GM12878 (cell line): ENCODE measurements around the gene PLVAP. TPM values are rescaled to one million over a fixed set of nuclear protein-coding genes. Genes with fewer than 3 reads are reported as not detected.

Experiments
- ATAC-seq: fragments of 200-7000 bp; cut with Tn5 transposase; 3 replicates; pipeline ENCODE4 v1.9.1; 2020; ENCODE audit warnings: mild to moderate bottlenecking, moderate library complexity
- BruUV-seq: library from RNA; stranded (reverse); fragments of 400-500 nt; replicated peaks from 2 replicates; lab custom pipeline; 2021; lab: Mats Ljungman, UMichigan
- CTCF ChIA-PET: fragments of 300-600 bp; sonication (Branson Sonifier 250); formaldehyde crosslinking; extraction: SDS; loops from one replicate; lab custom pipeline; 2021; ENCODE audit warnings: inconsistent platforms; lab: Yijun Ruan, JAX
- POLR2A ChIA-PET: fragments of 350-600 bp; formaldehyde crosslinking; extraction: SDS; loops from one replicate; lab custom pipeline; 2021; ENCODE audit warnings: inconsistent platforms; lab: Charles Lee
- RAD21 ChIA-PET: fragments of 300-600 bp; sonication (Branson Sonifier 250); formaldehyde crosslinking; loops from one replicate; lab custom pipeline; 2023; ENCODE audit warnings: antibody characterized with exemption; ENCODE audit not compliant: unreplicated experiment; lab: Charles Lee
- SMC1A ChIA-PET: fragments of 300-600 bp; sonication (Branson Sonifier 250); formaldehyde crosslinking; loops from one replicate; lab custom pipeline; 2023; ENCODE audit not compliant: unreplicated experiment, uncharacterized antibody; lab: Charles Lee
- DNase-seq: peaks from one replicate; pipeline ENCODE4 v3.0.0-alpha.2; 2011; ENCODE audit warnings: low read depth, low spot score
- FAIRE-seq: peaks from 3 replicates; lab custom pipeline; 2011; peaks lifted over from hg19 to GRCh38; lab: Jason Lieb, UNC
- H2AFZ ChIP-seq: 2 replicates; pipeline ENCODE4 v1.6.0; 2011; ENCODE audit warnings: low read depth, low read length, control low read depth; ENCODE audit not compliant: control insufficient read depth
- H3K27ac ChIP-seq: 2 replicates; pipeline ENCODE4 v1.5.1; 2011; ENCODE audit warnings: control low read depth; ENCODE audit not compliant: control insufficient read depth, insufficient read depth
- H3K27me3 ChIP-seq, 2 experiments: replicated peaks in 1 of 2; 2 replicates each; pipeline versions ENCODE4 v1.6.0 to v1.6.1; 2011; ENCODE audit warnings: low read length in 1 of 2; ENCODE audit not compliant: control insufficient read depth in 2 of 2, insufficient read depth in 2 of 2
- H3K36me3 ChIP-seq, 2 experiments: 2 replicates each; pipeline ENCODE4 v1.5.1; 2011; ENCODE audit warnings: low read length in 1 of 2; ENCODE audit not compliant: control insufficient read depth in 2 of 2, insufficient read depth in 2 of 2
- H3K4me1 ChIP-seq: 2 replicates; pipeline ENCODE4 v1.6.1; 2011; ENCODE audit warnings: mild to moderate bottlenecking, low read length, moderate library complexity, mixed read lengths; ENCODE audit not compliant: control insufficient read depth, insufficient read depth
- H3K4me2 ChIP-seq: 2 replicates; pipeline ENCODE4 v1.6.0; 2011; ENCODE audit warnings: control low read depth; ENCODE audit not compliant: control insufficient read depth, insufficient read depth
- H3K4me3 ChIP-seq: fragments of 200-600 bp; sonication (generic); 2 replicates; pipeline ENCODE4 v1.5.1; 2016
- H3K79me2 ChIP-seq: 2 replicates; pipeline ENCODE4 v1.6.0; 2011; ENCODE audit warnings: low read length; ENCODE audit not compliant: control insufficient read depth, insufficient read depth
- H3K9ac ChIP-seq: 2 replicates; pipeline ENCODE4 v1.8.0; 2011; ENCODE audit warnings: low read length, control low read depth, mixed read lengths; ENCODE audit not compliant: control insufficient read depth, insufficient read depth
- H3K9me3 ChIP-seq: replicated peaks from 3 replicates; pipeline ENCODE4 v1.5.1; 2011; ENCODE audit warnings: mild to moderate bottlenecking, low read length; ENCODE audit not compliant: control insufficient read depth, insufficient read depth
- H4K20me1 ChIP-seq: 2 replicates; pipeline ENCODE4 v1.6.0; 2011; ENCODE audit not compliant: control insufficient read depth, insufficient read depth
- DPF2 ChIP-seq: fragments of 450-650 bp; IDR thresholded peaks from 2 replicates; pipeline ENCODE4 v1.6.1; 2017; ENCODE audit warnings: mild to moderate bottlenecking
- EZH2 ChIP-seq: IDR thresholded peaks from 2 replicates; pipeline ENCODE4 v1.6.1; 2012; ENCODE audit warnings: low read depth, mild to moderate bottlenecking, control low read depth, inconsistent platforms, low read length, borderline replicate concordance; ENCODE audit not compliant: control insufficient read depth
- IKZF2 ChIP-seq, 2 experiments: fragments of 450-650 bp; IDR thresholded peaks; 2 replicates each; pipeline ENCODE4 v1.6.1; 2017; ENCODE audit warnings: mild to moderate bottlenecking in 2 of 2, moderate library complexity in 2 of 2
- JUND ChIP-seq: IDR thresholded peaks from 2 replicates; pipeline ENCODE4 v1.6.1; 2012; ENCODE audit warnings: low read depth, mild to moderate bottlenecking, low read length, improper control_type of control experiment, moderate library complexity
- ZBTB33 ChIP-seq: fragments of 450-650 bp; IDR thresholded peaks from 2 replicates; pipeline ENCODE4 v1.6.1; 2017; ENCODE audit warnings: mild to moderate bottlenecking
- WGBS: methylation state at CpG from one replicate; pipeline ENCODE4 v1.1.6; 2016; ENCODE audit warnings: low lambda C conversion rate; ENCODE audit not compliant: insufficient replicate concordance, insufficient coverage; ENCODE audit errors: missing lambda C conversion rate; 5-methylcytosine and 5-hydroxymethylcytosine counted together
- in situ Hi-C: fragments of 300-500 bp; cut with MboI; formaldehyde crosslinking; loops from 9 replicates; pipeline ENCODE4 v1.14.3; 2018; ENCODE audit warnings: mixed read lengths
- intact Hi-C: fragments of 100-400 bp; cut with micrococcal nuclease; formaldehyde crosslinking; loops from one replicate; pipeline ENCODE4 v1.14.2; 2022; ENCODE audit not compliant: unreplicated experiment
- polyA plus RNA-seq, 11 experiments: library from polyadenylated mRNA; depleted of rRNA in 4 of 11; unstranded in 6 of 11; stranded (reverse) in 5 of 11; fragments of >200 nt; fragmentation: Nextera tagmentation in 4 of 11; fragmentation: Illumina TruSeq in 1 of 11; extraction: Ambion mirVana in 4 of 11; extraction: Trizol in 1 of 11; gene quantifications; 1 replicate in 1 of 11; 2 replicates in 10 of 11; pipeline versions ENCODE4 v1.2.1 to v1.2.3, GENCODE V29; 2011 to 2016; ENCODE audit warnings: inconsistent platforms in 2 of 11, missing spikeins in 2 of 11, low read depth in 1 of 11
- total RNA-seq, 4 experiments: library from RNA; depleted of rRNA in 3 of 4; stranded (reverse); fragments of >200 nt in 3 of 4; fragmentation: Illumina TruSeq in 1 of 4; extraction: Trizol in 1 of 4; gene quantifications; 2 replicates each; pipeline versions ENCODE4 v1.2.1 to v1.2.3, GENCODE V29; 2013 to 2021

PLVAP gene
- total and polyA plus RNA-seq, 10 of the 15 experiments (the other 5 are each of a cell fraction or from before 2014, with no cell fraction given) = 0.03 to 0.54 (median 0.06) TPM; not detected in 4

- no peaks in the 10 kb centered on the region for H3K4me1 ChIP-seq
- FAIRE-seq (no peak), DNase-seq (no peak), ATAC-seq (no peak)
- H3K27ac ChIP-seq = no peak overlapping the region
- H3K4me3 ChIP-seq = no peak overlapping the region
- no peaks in the 10 kb centered on the region for H3K79me2 ChIP-seq
- ChIA-PET CTCF (interaction anchor here (1.2 to 3.0 kb wide), 3 partner anchors 10 to 37 kb away, joined by 3 to 11 read pairs (median 7); partner anchors contain the start of gene CCDC194), POLR2A (interaction anchor here (0.6 kb wide), 1 partner anchor 280 kb away, joined by 4 read pairs; no protein-coding TSS in a partner anchor), SMC1A (interaction anchor here (1.2 kb wide), 1 partner anchor 14 kb away, joined by 3 read pairs; no protein-coding TSS in a partner anchor), RAD21 (no interaction called here)
- 52% methylated on average over 7 of the region's 7 CpGs for WGBS
- H3K36me3 ChIP-seq = no peaks in the 10 kb centered on the region
- no peak for TF ChIP-seq JUND
- no peak overlapping the region for H3K9ac ChIP-seq
- no TSS peak for BruUV-seq
- H2AFZ ChIP-seq = no peak overlapping the region
- no peaks in the 10 kb centered on the region for H4K20me1 ChIP-seq
- intact Hi-C loops (no loop called here), in situ Hi-C loops (no loop called here)
- H3K4me2 ChIP-seq = no peak overlapping the region
- no peaks in the 10 kb centered on the region for H3K9me3 ChIP-seq
- H3K27me3 ChIP-seq = no peaks in the 10 kb centered on the region
These were observed 20.0 kb downstream of the PLVAP start for GRCh38 chr19:17357078-17357666.

GRCh38 chr19:17353386-17353785 lies 23.8 kb downstream of the PLVAP start:
- H3K4me3 ChIP-seq = no peak overlapping the region
- TF ChIP-seq IKZF2 (IDR thresholded peaks at IDR 0.05) = no peak
- no peak for TF ChIP-seq EZH2
- no peak for TF ChIP-seq ZBTB33
- no peak for TF ChIP-seq DPF2
- 72% methylated on average over 8 of the region's 8 CpGs for WGBS
- BruUV-seq = no TSS peak
- ChIA-PET POLR2A (no interaction called here), CTCF (interaction anchor here (0.8 kb wide), 1 partner anchor 36 kb away, joined by 4 read pairs; no protein-coding TSS in a partner anchor), RAD21 (no interaction called here), SMC1A (interaction anchor here (1.4 kb wide), 1 partner anchor 33 kb away, joined by 3 read pairs; no protein-coding TSS in a partner anchor)
- no peaks in the 10 kb centered on the region for H3K36me3 ChIP-seq
- no peaks in the 10 kb centered on the region for H3K27me3 ChIP-seq
- DNase-seq (no peak), ATAC-seq (no peak), FAIRE-seq (no peak)
- H3K9ac ChIP-seq = no peak overlapping the region
- intact Hi-C loops (no loop called here), in situ Hi-C loops (no loop called here)
- no peaks in the 10 kb centered on the region for H3K79me2 ChIP-seq
- H3K27ac ChIP-seq = no peak overlapping the region
- H4K20me1 ChIP-seq = no peaks in the 10 kb centered on the region
- no peaks in the 10 kb centered on the region for H3K9me3 ChIP-seq
- H2AFZ ChIP-seq = no peak overlapping the region
- no peak overlapping the region for H3K4me2 ChIP-seq
- H3K4me1 ChIP-seq = peaks cover 4% of the 10 kb centered on the region
